HepG2 (cell line): ENCODE data around the gene EXOSC6.
"Not testable (repeated sequence)": the region's sequence is repeated elsewhere in the genome, so short reads cannot be mapped to it uniquely, and the experiment has no call there.

Source experiments
- ATF3 ChIP-seq: sonication (generic); formaldehyde crosslinking; IDR thresholded peaks from 2 replicates; pipeline ENCODE4 v1.4.0; 2020; ENCODE audit warnings: missing genetic modification reagents
- CTCF ChIP-seq: sonication (generic); formaldehyde crosslinking; IDR thresholded peaks from 2 replicates; pipeline ENCODE4 v1.5.0; 2020; ENCODE audit warnings: mild to moderate bottlenecking, missing genetic modification reagents, moderate library complexity
- DPF2 ChIP-seq: sonication (generic); formaldehyde crosslinking; IDR thresholded peaks from 2 replicates; pipeline ENCODE4 v1.4.0; 2020; ENCODE audit warnings: mild to moderate bottlenecking, low read depth, missing genetic modification reagents, borderline replicate concordance
- FOSL1 ChIP-seq: sonication (generic); formaldehyde crosslinking; IDR thresholded peaks from 2 replicates; pipeline ENCODE4 v1.9.0; 2021; ENCODE audit warnings: missing genetic modification reagents, borderline replicate concordance
- HCFC1 ChIP-seq: fragments of 150-350 bp; IDR thresholded peaks from 2 replicates; pipeline ENCODE4 v1.6.1; 2014; ENCODE audit warnings: low read depth, low read length
- HDAC2 ChIP-seq: sonication (generic); formaldehyde crosslinking; IDR thresholded peaks from 2 replicates; pipeline ENCODE4 v1.4.0; 2020; ENCODE audit warnings: missing genetic modification reagents
- POLR2AphosphoS5 ChIP-seq: IDR thresholded peaks from 2 replicates; pipeline ENCODE4 v1.6.1; 2012; ENCODE audit warnings: low read depth, low read length
- TCF7L2 ChIP-seq: IDR thresholded peaks from 2 replicates; pipeline ENCODE4 v1.6.1; 2011; ENCODE audit warnings: mild to moderate bottlenecking, low read depth, low read length, moderate library complexity
- ZBTB2 ChIP-seq: sonication (generic); formaldehyde crosslinking; IDR thresholded peaks from 2 replicates; pipeline ENCODE4 v1.8.0; 2022; ENCODE audit warnings: low read depth, missing genetic modification reagents

GRCh38 chr16:70224645-70225044, 27.1 kb downstream of the EXOSC6 start:
- TF ChIP-seq POLR2AphosphoS5; HDAC2 (CRISPR knock-in tag); ZBTB2 (CRISPR knock-in tag); ATF3; TCF7L2; DPF2 (CRISPR knock-in tag); CTCF (CRISPR knock-in tag); FOSL1; HCFC1: not testable (repeated sequence)
